Measurements from ENCODE around the gene RNF11.

Gene RNF11

DNA sequence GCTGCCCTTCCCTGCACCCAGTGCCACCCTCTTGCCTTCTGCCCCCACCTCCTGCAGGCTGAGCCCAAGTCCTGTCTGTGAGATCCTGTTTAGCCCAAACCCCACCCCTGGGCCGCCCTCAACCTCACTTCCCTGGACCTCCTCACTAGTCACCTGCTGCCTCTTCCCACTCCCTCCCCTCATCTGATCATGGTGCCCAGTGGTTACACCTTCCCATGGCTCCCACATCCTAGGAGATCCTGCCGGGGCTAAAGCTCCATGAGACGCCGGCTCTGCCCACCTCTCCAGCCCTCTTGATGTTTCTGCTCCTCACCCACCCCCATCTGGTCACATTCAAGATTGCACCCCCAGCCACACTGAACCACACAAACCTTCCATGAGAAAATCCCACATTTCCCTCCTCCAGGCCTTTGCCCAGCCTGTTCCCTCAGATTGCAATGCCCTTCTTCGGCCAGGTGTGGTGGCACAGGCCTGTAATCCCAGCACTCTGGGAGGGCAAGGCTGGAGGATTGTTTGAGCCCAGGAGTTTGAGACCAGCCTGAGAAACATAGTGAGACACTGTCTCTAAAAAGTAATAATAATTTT lies 77.3 kb downstream of the RNF11 start:
- no peak for DNase-seq (ENCODE audit: low read depth in 2 of 2)

DNA sequence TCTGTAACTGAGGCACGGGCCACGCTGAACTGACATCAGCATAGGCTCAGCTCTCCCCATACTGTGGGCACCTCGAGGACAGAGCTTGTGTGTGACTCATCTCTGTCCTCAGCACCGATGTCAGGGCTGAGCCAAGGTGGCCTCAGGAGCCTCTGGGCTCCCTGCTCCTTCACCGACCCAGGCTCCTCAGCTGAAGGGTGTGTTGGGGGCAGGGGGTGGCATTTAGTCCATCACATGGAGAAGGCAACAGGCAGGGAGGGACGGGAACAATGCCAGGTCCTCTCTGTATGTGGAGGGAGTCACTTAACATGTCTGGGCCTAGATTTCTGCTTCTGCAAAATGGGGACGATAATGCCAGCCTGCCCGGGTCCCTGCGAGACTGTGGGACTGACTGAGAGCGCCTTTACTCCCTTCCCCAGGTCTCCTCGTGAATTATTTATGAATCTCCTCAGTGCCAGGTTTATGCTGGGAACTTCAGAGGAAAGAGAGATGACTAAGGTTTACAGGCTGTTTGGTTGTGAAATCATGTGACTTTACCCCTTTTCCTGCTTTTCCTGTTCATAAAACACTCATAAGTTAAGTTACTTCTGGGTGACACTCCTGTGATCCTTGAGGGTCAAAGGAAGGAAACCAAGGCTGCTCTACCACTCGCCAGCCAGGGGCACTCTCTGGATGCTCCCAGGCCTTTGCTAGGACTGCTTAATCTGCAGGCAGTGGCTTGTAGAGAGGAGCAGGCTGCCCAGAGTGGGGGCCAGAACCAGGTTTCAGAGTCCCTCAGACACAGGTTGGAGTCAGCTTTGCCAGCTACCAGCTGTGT lies 78.1 kb downstream of the RNF11 start:
- no peak for DNase-seq (ENCODE audit: low read depth in 2 of 2)

DNA sequence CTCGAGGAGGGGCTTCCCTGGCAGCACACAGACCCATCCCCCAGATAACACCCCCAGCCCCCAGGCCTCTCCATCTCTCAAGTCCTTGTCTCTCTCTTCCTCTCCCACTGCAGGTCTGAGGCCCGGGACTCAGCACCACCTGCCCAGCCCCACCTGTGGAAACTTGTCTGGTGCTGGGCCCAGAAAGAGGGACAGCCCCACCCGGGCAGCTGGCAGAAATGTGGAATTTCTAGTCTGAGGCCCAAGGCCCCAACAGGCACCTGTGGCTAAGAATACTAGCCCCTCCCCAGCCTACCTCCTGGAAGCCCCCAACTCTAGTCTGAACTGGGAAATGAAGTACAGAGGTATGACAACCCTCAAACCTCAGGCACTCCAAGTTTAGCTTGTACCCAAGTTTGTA lies 78.9 kb downstream of the RNF11 start:
- DNase-seq (ENCODE audit: low read depth in 2 of 2), result no peak

GRCh38 chr1:51316113-51316845 lies 80.2 kb downstream of the RNF11 start:
- no peak for DNase-seq (ENCODE audit: low read depth in 2 of 2)

- no peak for DNase-seq (ENCODE audit: low read depth in 2 of 2)
These were observed 80.7 kb downstream of the RNF11 start for GRCh38 chr1:51316846-51317120.

DNA sequence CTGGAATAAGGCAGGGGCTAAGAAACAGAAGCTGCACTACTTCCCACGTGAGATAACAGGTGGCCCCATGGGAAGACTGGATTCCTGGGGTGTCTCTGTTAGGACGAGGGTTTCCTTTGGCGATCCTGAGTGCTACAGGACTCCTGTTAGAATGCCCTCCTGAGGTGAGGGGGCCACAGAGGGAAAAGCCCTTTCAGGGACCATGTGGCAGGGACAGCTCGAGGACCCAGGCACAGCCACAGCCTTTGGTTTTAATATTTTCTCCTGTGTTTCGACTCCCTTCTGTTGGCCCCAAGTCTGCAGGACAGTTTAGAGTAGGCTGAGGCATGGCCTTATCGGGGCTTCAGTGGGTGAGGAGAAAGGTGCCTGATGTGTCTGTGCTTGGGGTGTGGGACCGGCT lies 81.7 kb downstream of the RNF11 start:
- DNase-seq (ENCODE audit: low read depth in 2 of 2), result no peak

- no peak for DNase-seq (ENCODE audit: low read depth in 2 of 2)
These were observed 85.2 kb downstream of the RNF11 start for GRCh38 chr1:51320967-51321923.

DNA sequence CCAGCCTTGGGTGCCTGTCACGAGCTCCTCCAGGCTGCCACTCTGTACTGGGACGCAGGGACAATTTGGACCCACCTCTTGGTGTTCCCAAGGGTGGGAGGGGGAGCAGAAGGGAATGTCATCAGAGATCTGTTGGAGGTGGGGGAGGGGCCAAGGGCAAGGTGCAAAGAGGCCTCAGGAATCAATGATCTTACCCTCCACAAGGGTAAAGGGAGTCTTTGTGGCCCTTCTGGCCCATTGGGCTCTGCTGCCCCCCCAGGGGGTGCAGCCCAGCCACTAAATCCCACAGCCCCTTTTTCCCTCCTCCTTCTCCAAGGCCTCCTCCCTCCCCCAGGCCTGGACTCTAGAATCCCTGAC lies 85.8 kb downstream of the RNF11 start:
- DNase-seq (ENCODE audit: low read depth in 2 of 2), result no peak

GRCh38 chr1:51322417-51323101 lies 86.5 kb downstream of the RNF11 start:
- no peak for DNase-seq (ENCODE audit: low read depth in 2 of 2)
